ENCODE results near the gene PDCD2L.
"Not testable (repeated sequence)": the region's sequence is repeated elsewhere in the genome, so short reads cannot be mapped to it uniquely, and the experiment has no call there.

Gene PDCD2L

GRCh38 chr19:34418300-34418699 is 14.1 kb downstream of the PDCD2L start:
- no peak for DNase-seq

- DNase-seq: no peak
Measured at GRCh38 chr19:34426096-34426661, 22.0 kb downstream of the PDCD2L start.

GRCh38 chr19:34428549-34429285 is 24.5 kb downstream of the PDCD2L start:
- DNase-seq: peak; percentile 68 to 81

- no peak for DNase-seq
Measured at GRCh38 chr19:34429553-34429952, 25.4 kb downstream of the PDCD2L start.

GRCh38 chr19:34430738-34431625 is 26.8 kb downstream of the PDCD2L start:
- DNase-seq: peak; percentile 42 to 60

- no peak for DNase-seq
Measured at GRCh38 chr19:34431681-34432402, 27.6 kb downstream of the PDCD2L start.

- no peak for DNase-seq
Measured at GRCh38 chr19:34432797-34433196, 28.6 kb downstream of the PDCD2L start.

GRCh38 chr19:34436716-34437115 is 32.5 kb downstream of the PDCD2L start:
- peak in 1 of 2 donors; percentile 5 for DNase-seq

- no peak for DNase-seq
Measured at GRCh38 chr19:34448191-34448590, 44.0 kb downstream of the PDCD2L start.

- DNase-seq: no peak
Measured at GRCh38 chr19:34452723-34453122, 48.5 kb downstream of the PDCD2L start.

GRCh38 chr19:34454091-34454490 is 49.9 kb downstream of the PDCD2L start:
- no peak for DNase-seq

GRCh38 chr19:34454685-34455084 is 50.5 kb downstream of the PDCD2L start:
- DNase-seq: no peak

GRCh38 chr19:34455783-34456480 is 51.7 kb downstream of the PDCD2L start:
- not testable (repeated sequence) for DNase-seq

- DNase-seq: no peak
Measured at GRCh38 chr19:34457446-34457845, 53.2 kb downstream of the PDCD2L start.

GRCh38 chr19:34458677-34459076 is 54.5 kb downstream of the PDCD2L start:
- no peak for DNase-seq

GRCh38 chr19:34459614-34460013 is 55.4 kb downstream of the PDCD2L start:
- DNase-seq: no peak

- no peak for DNase-seq
Measured at GRCh38 chr19:34461375-34462100, 57.3 kb downstream of the PDCD2L start.

- not testable (repeated sequence) for DNase-seq
Measured at GRCh38 chr19:34464785-34465184, 60.6 kb downstream of the PDCD2L start.

GRCh38 chr19:34468409-34468808 is 64.2 kb downstream of the PDCD2L start:
- peak; percentile 3 to 4 for DNase-seq

- DNase-seq: not testable (repeated sequence)
Measured at GRCh38 chr19:34469026-34469425, 64.8 kb downstream of the PDCD2L start.

Measured in inflammatory macrophage (primary cell).